Measurements from ENCODE around the gene ATP5F1E. TPM values are rescaled to one million over a fixed set of nuclear protein-coding genes. Genes with fewer than 3 reads are reported as not detected.

Gene ATP5F1E
- total RNA-seq, 1 donor from 2014 or later, result 69.7 TPM

DNA sequence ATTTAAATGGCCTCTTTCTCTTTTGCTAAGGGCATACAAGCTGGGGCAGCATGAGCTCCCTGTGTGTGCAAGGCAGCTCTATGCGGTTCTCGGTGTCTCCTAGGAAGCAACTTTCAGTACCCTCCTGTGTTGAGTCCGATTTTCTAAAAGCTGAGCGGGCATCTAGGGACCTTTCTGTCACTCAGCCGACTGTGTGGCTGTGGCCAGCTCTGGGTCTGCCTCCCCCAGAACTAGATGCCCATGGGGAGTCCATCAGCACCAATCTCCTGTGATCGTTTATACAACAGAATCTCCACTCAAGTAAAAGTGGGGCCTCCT is 43.6 kb downstream of the ATP5F1E start:
- H3K27me3 Mint-ChIP-seq, result no peaks in the 10 kb centered on the region
- H3K27ac Mint-ChIP-seq, result no peak overlapping the region
- TF ChIP-seq, protein P1, sequence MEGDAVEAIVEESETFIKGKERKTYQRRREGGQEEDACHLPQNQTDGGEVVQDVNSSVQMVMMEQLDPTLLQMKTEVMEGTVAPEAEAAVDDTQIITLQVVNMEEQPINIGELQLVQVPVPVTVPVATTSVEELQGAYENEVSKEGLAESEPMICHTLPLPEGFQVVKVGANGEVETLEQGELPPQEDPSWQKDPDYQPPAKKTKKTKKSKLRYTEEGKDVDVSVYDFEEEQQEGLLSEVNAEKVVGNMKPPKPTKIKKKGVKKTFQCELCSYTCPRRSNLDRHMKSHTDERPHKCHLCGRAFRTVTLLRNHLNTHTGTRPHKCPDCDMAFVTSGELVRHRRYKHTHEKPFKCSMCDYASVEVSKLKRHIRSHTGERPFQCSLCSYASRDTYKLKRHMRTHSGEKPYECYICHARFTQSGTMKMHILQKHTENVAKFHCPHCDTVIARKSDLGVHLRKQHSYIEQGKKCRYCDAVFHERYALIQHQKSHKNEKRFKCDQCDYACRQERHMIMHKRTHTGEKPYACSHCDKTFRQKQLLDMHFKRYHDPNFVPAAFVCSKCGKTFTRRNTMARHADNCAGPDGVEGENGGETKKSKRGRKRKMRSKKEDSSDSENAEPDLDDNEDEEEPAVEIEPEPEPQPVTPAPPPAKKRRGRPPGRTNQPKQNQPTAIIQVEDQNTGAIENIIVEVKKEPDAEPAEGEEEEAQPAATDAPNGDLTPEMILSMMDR (IDR thresholded peaks at IDR 0.05; ENCODE audit: unreplicated experiment), result no peak
- no peak for DNase-seq (ENCODE audit: low spot score, unreplicated experiment)
- H3K9me3 Mint-ChIP-seq (ENCODE audit: low read depth), result no peaks in the 10 kb centered on the region
- H3K36me3 Mint-ChIP-seq (ENCODE audit: insufficient read depth), result peaks cover 33% of the 10 kb centered on the region
- peaks cover 30% of the 10 kb centered on the region for H3K4me1 Mint-ChIP-seq (ENCODE audit: low read depth)
- no peak overlapping the region for H3K4me3 Mint-ChIP-seq (ENCODE audit: low read depth)

DNA sequence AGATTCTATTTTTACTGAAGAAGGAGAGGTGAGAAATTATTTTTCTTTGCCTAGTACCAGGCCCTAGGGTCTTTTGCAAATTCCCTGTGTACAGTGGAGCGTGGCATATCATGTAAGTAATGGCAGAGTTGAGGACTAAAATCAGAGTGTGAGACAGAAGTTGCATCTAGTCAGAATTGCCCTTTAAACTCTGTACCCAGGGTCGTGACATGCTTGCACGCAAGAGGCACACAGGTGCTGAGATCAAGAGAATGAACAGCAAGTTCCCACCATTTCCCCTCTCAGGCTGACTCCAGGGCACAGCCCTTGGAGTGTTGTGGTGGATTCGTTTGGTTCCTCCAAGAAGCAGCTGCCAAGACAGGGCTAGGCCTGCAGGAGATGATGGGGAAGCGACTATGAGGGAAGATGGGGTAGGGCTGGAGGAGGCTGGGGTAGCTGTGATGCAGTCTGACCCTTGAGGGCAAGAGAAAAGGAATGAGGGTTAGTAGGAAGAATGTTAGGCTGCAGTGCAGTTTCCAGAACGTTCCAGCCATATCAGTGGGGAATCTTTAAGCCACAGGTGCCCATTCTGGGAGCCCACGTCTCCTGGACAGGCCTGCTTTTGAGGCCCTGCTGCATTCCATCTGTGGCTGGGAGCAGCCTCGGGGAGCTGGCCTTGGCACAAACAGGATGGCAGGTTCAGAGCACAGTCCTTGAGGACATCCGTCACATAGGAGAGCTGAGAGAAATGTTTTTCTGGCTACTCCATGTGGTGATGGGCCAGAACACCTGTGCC is 44.2 kb downstream of the ATP5F1E start:
- peaks cover 30% of the 10 kb centered on the region for H3K4me1 Mint-ChIP-seq (ENCODE audit: low read depth)
- peaks cover 32% of the 10 kb centered on the region for H3K36me3 Mint-ChIP-seq (ENCODE audit: insufficient read depth)
- no peak for DNase-seq (ENCODE audit: low spot score, unreplicated experiment)
- TF ChIP-seq, protein P1 (IDR thresholded peaks at IDR 0.05; ENCODE audit: unreplicated experiment), result no peak
- H3K4me3 Mint-ChIP-seq (ENCODE audit: low read depth), result no peak overlapping the region
- H3K9me3 Mint-ChIP-seq (ENCODE audit: low read depth), result no peaks in the 10 kb centered on the region
- no peaks in the 10 kb centered on the region for H3K27me3 Mint-ChIP-seq
- H3K27ac Mint-ChIP-seq, result no peak overlapping the region

DNA sequence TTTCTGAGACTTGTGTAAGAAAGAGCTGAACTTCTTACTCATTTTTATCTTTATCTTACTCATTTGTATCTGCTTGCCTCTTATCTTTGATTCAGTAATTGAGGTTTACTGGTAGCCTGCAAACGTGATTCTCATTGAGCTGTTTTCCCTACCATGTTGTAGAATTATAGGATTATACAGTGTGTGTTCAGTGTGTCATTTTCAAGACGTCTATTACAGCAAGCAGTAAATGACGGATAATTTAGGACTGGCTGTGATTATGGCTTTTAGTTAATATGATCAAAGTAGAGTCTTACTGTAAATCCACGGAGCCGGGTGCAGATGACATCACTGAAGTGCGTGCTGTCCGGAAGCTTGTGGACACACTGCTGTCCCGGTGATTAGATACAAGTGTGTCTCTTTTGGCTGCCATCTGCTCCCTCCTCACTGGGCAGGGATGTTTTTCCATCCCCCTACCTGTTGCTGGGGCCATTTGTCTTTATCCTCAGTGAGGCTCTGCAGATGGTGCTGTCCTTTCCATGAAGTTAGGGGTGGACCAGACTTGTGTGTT is 45.1 kb downstream of the ATP5F1E start:
- H3K4me3 Mint-ChIP-seq (ENCODE audit: low read depth), result no peak overlapping the region
- peak overlapping the region; percentile 84 for H3K27ac Mint-ChIP-seq
- H3K36me3 Mint-ChIP-seq (ENCODE audit: insufficient read depth), result peaks cover 31% of the 10 kb centered on the region
- no peaks in the 10 kb centered on the region for H3K27me3 Mint-ChIP-seq
- peaks cover 37% of the 10 kb centered on the region for H3K4me1 Mint-ChIP-seq (ENCODE audit: low read depth)
- TF ChIP-seq, protein P1 (IDR thresholded peaks at IDR 0.05; ENCODE audit: unreplicated experiment), result no peak
- no peaks in the 10 kb centered on the region for H3K9me3 Mint-ChIP-seq (ENCODE audit: low read depth)
- no peak for DNase-seq (ENCODE audit: low spot score, unreplicated experiment)

DNA sequence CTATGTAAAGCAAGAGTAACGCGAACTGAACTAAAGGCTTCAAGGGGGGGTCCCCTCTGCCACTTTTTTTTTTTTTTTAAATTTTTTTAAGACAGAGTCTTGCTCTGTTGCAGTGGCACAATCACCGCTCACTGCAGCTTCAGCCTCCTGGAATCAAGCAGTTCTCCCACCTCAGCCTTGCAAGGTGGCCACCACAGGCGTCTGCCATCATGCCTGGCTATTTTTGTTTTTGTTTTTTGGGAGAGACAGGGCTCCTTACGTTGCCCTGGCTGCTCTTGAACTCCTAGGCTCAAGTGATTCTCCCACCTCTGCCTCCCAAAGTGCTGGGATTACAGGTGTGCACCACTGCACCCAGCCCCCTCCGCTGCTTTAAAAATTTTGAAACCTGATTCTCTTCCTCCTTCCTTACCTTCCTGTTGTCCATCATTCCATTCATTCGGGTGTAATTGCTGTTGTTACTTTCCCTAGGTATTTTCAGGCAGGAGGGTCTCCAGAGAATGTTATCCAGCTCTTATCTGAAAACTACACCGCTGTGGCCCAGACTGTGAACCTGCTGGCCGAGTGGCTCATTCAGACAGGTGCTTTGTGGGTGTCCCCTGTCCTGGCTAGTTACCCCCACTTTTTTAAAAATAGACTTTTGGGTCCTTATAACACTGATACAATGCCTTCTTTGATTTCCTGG is 45.7 kb downstream of the ATP5F1E start:
- peaks cover 35% of the 10 kb centered on the region for H3K4me1 Mint-ChIP-seq (ENCODE audit: low read depth)
- no peak overlapping the region for H3K4me3 Mint-ChIP-seq (ENCODE audit: low read depth)
- H3K27ac Mint-ChIP-seq, result peak overlapping the region; percentile 84
- peaks cover 27% of the 10 kb centered on the region for H3K36me3 Mint-ChIP-seq (ENCODE audit: insufficient read depth)
- TF ChIP-seq, protein P1 (IDR thresholded peaks at IDR 0.05; ENCODE audit: unreplicated experiment), result no peak
- no peak for DNase-seq (ENCODE audit: low spot score, unreplicated experiment)
- H3K27me3 Mint-ChIP-seq, result no peaks in the 10 kb centered on the region
- no peaks in the 10 kb centered on the region for H3K9me3 Mint-ChIP-seq (ENCODE audit: low read depth)

DNA sequence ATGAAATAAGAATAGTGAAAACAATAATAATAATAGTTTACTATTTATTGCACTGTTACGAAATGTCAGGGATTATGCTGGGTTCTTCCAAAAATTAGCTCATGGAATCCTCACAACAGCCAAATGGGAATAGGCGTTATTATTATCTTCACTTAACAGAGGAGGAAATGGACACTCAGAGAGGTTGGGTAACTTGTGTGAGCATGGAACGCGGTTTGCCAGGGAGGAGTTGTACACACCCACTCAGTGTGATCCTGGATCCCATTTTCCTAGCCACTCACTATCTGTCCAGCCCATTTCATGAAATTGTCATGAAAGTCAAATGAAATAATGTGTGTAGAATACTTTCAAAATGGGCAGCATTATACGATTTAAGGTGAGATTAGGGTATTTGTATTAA is 46.5 kb downstream of the ATP5F1E start:
- H3K4me3 Mint-ChIP-seq (ENCODE audit: low read depth), result no peak overlapping the region
- H3K4me1 Mint-ChIP-seq (ENCODE audit: low read depth), result peaks cover 35% of the 10 kb centered on the region
- no peaks in the 10 kb centered on the region for H3K27me3 Mint-ChIP-seq
- H3K36me3 Mint-ChIP-seq (ENCODE audit: insufficient read depth), result peaks cover 22% of the 10 kb centered on the region
- no peaks in the 10 kb centered on the region for H3K9me3 Mint-ChIP-seq (ENCODE audit: low read depth)
- TF ChIP-seq, protein P1 (IDR thresholded peaks at IDR 0.05; ENCODE audit: unreplicated experiment), result no peak
- peak overlapping the region; percentile 29 for H3K27ac Mint-ChIP-seq
- no peak for DNase-seq (ENCODE audit: low spot score, unreplicated experiment)
